Uterus (tissue), 2 donors: ENCODE measurements around the gene LGALS3.
"Not testable (repeated sequence)": the region's sequence is repeated elsewhere in the genome, so short reads cannot be mapped to it uniquely, and the experiment has no call there.

ENCODE experiments used
- POLR2A ChIP-seq, 2 donors: fragments of 450-650 bp; IDR thresholded peaks; one replicate each; pipeline ENCODE4 v1.6.1; 2016; ENCODE audit warnings: antibody characterized with exemption in 2 of 2, mild to moderate bottlenecking in 1 of 2, moderate library complexity in 1 of 2
- TF ChIP-seq, protein P1 (sequence below), 4 experiments: fragments of 200-600 bp in 2 of 4; fragments of 450-650 bp in 2 of 4; sonication (generic) in 2 of 4; IDR thresholded peaks; one replicate each; pipeline ENCODE4 v1.5.1; 2016 to 2019; ENCODE audit warnings: antibody characterized with exemption in 4 of 4, mild to moderate bottlenecking in 2 of 4, moderate library complexity in 1 of 4

DNA sequence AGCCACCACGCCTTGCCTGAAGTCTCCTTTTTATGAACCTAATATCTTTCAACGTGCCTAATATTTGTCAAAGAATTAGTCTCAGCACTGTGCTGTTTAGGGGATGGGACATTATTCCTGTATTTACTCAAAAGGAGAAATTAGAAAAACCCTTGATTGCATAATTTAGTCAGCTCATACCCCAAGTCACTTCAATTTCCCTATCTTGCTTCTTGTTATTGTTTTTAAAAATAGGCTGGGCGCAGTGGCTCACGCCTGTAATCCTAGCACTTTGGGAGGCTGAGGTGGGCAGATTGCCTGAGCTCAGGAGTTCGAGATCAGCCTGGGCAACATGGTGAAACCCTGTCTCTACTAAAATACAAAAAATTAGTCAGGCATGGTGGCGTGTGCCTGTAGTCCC, 49.1 kb upstream of the LGALS3 start:
- not testable (repeated sequence) for TF ChIP-seq POLR2A (IDR thresholded peaks at IDR 0.05)
- TF ChIP-seq, protein P1, sequence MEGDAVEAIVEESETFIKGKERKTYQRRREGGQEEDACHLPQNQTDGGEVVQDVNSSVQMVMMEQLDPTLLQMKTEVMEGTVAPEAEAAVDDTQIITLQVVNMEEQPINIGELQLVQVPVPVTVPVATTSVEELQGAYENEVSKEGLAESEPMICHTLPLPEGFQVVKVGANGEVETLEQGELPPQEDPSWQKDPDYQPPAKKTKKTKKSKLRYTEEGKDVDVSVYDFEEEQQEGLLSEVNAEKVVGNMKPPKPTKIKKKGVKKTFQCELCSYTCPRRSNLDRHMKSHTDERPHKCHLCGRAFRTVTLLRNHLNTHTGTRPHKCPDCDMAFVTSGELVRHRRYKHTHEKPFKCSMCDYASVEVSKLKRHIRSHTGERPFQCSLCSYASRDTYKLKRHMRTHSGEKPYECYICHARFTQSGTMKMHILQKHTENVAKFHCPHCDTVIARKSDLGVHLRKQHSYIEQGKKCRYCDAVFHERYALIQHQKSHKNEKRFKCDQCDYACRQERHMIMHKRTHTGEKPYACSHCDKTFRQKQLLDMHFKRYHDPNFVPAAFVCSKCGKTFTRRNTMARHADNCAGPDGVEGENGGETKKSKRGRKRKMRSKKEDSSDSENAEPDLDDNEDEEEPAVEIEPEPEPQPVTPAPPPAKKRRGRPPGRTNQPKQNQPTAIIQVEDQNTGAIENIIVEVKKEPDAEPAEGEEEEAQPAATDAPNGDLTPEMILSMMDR (IDR thresholded peaks at IDR 0.05): not testable (repeated sequence)
